GM10266 (cell line): ENCODE measurements around the gene SYPL1.

Source experiments
- DNase-seq: peaks from one replicate; pipeline ENCODE4 v3.0.0; 2012; ENCODE audit errors: extremely low spot score
- CTCF ChIP-seq: IDR thresholded peaks from 2 replicates; pipeline ENCODE4 v1.5.1; 2012; ENCODE audit warnings: mild to moderate bottlenecking, low read depth; ENCODE audit not compliant: control insufficient read depth, insufficient read depth; ENCODE audit errors: missing control alignments

SYPL1 gene

GRCh38 chr7:106121189-106121810 lies 9.2 kb upstream of the SYPL1 start:
- no peak for TF ChIP-seq CTCF
- no peak for DNase-seq

- TF ChIP-seq CTCF: no peak
- DNase-seq: no peak
Measured at GRCh38 chr7:106120500-106120899, 8.4 kb upstream of the SYPL1 start.

- DNase-seq: no peak
- no peak for TF ChIP-seq CTCF
Measured at GRCh38 chr7:106119719-106120118, 7.6 kb upstream of the SYPL1 start.

- TF ChIP-seq CTCF: no peak
- no peak for DNase-seq
Measured at GRCh38 chr7:106117786-106118544, 5.9 kb upstream of the SYPL1 start.

GRCh38 chr7:106116161-106116704 lies 4.1 kb upstream of the SYPL1 start:
- no peak for DNase-seq
- TF ChIP-seq CTCF: no peak

GRCh38 chr7:106114716-106115383 lies 2.7 kb upstream of the SYPL1 start:
- TF ChIP-seq CTCF: no peak
- DNase-seq: no peak
